ENCODE data around the gene SYCN.

The SYCN gene

GRCh38 chr19:39155741-39156140, 48.3 kb downstream of the SYCN start:
- no peak for DNase-seq (ENCODE audit: low read depth)

DNA sequence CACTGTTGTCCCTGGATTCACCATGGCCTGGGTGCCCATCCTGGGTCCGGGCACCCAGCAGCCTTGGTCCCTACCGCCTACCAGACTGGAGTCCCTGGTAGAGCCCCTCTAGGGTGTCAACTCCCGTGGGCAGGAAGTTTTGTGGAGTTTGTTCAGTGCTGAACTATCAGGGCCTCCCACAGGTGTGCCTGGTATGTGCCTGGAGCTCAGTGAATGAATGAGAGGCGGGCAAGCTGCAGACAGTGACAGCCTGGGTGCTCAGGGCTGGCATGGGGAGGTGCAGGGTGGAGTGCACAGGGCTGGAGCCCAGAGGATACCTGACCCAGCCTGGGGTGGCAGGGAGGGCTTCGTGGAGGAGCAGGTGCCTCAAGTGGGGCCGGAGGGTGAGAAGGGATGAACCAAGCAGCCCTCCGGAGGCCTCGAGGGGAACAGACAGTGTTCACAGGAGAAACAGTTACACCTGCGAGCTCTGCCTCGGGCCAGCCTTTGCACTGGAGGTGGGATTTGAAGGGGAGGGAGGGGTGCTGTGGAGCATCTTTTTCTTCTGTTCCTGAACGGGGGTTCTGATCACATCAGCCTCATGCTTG, 48.9 kb downstream of the SYCN start:
- DNase-seq (ENCODE audit: low read depth), result no peak

DNA sequence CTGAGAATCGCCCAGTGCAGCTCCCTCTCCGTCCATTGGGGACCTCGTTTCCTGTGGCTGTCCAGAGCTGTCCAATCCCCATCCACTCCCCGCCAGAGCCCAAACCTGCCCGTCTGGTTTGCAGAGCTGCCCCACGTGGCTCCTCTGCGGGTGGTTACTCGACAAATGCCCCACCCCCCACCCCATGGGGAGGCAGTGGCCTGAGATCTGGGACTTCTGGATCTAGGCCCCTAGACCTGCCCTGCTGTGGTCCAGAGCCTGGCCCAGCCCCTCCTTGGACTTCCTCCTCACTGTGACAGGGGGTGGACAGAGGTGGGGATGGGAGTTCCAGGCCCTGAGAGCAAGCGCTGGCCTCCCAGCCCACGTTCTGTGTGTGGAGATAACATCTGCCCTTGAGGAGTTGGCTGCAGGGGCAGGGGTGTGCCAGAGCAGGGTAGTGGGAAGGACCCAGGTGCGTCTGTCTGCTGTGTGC, 49.4 kb downstream of the SYCN start:
- DNase-seq (ENCODE audit: low read depth), result no peak

DNA sequence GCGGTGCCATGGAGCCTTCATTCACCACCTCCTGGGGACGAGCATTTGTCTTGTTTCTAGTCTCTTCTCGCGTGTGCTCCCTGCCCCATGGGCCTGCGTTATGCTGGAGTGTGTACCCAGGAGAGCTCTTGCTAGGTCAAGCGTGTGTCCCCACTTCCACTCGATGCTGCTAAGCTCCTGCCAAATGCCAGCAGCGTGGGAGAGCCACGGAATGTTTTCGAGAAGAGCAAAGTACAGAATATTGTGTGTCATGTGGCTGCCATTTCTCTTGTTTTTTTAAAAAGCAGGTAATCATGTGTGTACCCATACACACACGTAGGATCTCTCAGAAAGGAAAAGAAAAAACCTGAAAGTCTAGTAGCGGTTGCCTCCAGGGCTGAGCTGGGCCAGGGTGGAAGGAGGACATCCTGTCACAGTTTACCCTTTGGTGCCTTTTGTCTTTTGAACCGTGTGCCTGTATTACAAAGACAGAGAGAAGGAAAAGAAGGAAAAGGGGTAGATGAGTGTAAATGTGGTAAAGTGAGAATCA, 49.9 kb downstream of the SYCN start:
- no peak for DNase-seq (ENCODE audit: low read depth)
